ENCODE results near the gene EID2B.

Gene EID2B

DNA sequence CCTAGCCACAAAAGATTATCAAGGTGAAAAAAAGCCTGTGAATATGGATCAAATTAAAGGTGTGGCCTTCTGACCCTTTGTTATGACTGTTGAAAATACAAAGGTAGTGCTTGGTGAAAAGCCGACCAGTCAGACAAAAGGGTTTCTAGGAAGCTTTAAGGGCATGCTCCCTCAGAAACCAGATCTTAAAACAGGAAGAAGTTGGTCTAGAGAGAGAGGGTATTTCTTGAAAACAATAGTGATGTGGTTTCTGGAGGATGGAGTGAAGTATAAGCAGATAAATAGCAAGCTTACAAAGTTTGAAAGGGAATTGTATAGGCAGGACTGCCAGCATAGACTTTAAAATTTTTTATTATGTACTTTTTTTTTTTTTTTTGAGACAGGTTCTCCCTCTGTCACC, 12.3 kb upstream of the EID2B start:
- H3K4me3 ChIP-seq (replicated peaks; ENCODE audit: low read depth, low read length): no peak overlapping the region
- DNase-seq (ENCODE audit: extremely low read depth, low read depth): no peak
- TF ChIP-seq, protein P1, sequence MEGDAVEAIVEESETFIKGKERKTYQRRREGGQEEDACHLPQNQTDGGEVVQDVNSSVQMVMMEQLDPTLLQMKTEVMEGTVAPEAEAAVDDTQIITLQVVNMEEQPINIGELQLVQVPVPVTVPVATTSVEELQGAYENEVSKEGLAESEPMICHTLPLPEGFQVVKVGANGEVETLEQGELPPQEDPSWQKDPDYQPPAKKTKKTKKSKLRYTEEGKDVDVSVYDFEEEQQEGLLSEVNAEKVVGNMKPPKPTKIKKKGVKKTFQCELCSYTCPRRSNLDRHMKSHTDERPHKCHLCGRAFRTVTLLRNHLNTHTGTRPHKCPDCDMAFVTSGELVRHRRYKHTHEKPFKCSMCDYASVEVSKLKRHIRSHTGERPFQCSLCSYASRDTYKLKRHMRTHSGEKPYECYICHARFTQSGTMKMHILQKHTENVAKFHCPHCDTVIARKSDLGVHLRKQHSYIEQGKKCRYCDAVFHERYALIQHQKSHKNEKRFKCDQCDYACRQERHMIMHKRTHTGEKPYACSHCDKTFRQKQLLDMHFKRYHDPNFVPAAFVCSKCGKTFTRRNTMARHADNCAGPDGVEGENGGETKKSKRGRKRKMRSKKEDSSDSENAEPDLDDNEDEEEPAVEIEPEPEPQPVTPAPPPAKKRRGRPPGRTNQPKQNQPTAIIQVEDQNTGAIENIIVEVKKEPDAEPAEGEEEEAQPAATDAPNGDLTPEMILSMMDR (IDR thresholded peaks at IDR 0.05; ENCODE audit: low read depth, low read length, missing control alignments): no peak

DNA sequence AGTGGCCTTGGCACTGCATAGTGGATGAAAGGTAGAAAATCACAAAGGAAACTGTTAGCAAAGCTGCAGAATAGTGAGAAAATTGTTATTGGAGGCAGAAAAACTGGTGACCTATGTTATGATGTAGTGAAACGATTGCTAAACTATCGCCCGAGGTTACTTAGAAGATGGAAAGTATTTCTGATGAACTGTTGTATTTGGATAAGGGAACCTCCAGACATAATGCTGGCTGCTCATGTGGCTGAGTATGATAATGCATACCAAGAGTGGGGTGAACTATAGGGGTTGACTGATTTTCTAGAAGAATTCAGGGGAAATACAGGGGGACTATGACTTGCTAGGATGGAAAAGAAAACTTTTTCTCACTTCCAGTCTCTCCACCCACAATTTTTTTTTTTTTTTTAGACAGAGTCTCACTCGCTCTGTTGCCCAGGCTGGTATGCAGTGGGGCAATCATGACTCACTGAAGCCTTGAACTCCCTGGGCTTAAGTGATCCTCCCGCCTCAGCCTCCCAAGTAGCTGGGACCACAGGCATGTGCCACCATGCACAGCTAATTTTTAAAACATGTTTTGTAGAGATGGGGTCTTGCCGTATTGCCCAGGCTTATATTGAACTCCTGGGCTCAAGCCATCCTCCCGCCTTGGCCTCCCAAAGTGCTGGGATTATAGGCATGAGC, 11.7 kb upstream of the EID2B start:
- no peak overlapping the region for H3K4me3 ChIP-seq (replicated peaks; ENCODE audit: low read depth, low read length)
- TF ChIP-seq, protein P1 (IDR thresholded peaks at IDR 0.05; ENCODE audit: low read depth, low read length, missing control alignments): no peak
- no peak for DNase-seq (ENCODE audit: extremely low read depth, low read depth)

DNA sequence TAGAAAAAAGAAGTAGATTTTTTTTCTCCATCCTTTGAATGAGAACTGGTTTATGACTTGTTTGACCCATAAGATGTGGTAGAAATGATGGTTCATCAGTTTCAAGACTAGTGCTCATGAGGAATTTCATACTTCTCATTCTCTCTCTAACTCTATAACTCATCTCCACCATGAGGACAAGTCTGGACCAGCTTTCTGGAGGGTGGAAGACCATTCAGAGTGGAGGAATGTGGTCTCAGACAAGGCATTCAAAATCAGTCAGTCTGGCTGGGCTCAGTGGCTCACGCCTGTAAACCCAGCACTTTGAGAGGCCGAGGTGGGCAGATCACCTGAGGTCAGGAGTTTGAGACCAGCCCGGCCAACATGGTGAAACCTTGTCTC, 10.8 kb upstream of the EID2B start:
- no peak overlapping the region for H3K4me3 ChIP-seq (replicated peaks; ENCODE audit: low read depth, low read length)
- TF ChIP-seq, protein P1 (IDR thresholded peaks at IDR 0.05; ENCODE audit: low read depth, low read length, missing control alignments): no peak
- DNase-seq (ENCODE audit: extremely low read depth, low read depth): no peak

DNA sequence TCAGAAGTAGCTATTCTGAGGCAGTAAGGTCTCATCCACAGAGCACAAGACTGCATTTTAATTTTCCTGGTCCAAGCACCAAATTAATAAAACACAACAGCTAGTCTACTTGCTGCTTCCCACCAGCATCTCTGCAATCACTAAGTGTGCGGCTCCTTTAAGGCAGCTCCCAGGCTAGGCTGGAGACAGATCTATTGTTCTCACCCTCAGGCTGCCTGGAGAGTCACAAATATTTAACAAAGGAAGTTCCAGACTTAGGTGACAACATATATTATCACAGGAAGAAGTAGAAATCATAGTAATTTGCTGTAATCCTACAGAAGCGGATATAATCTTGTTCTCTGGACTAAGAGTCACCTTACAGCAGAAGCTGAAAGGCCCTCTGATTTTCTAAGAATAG, 9.6 kb upstream of the EID2B start:
- TF ChIP-seq, protein P1 (IDR thresholded peaks at IDR 0.05; ENCODE audit: low read depth, low read length, missing control alignments): no peak
- no peak overlapping the region for H3K4me3 ChIP-seq (replicated peaks; ENCODE audit: low read depth, low read length)
- DNase-seq (ENCODE audit: extremely low read depth, low read depth): no peak

DNA sequence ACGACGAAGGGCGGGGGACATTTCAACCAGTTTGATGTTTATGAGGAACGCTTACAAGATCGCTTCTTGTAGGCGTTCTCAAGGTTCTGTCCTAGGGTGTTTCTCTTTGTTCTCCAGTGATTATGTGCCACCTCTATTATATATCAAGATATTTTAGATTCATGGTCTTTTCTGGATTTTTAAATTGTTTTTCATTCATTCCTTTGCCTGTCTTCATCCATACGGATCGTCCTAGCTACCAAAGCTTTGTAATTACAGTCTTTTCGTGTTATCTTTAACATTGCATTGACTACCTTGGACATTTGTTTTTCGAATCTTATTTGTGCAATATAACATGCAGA, 7.7 kb upstream of the EID2B start:
- TF ChIP-seq, protein P1 (IDR thresholded peaks at IDR 0.05; ENCODE audit: low read depth, low read length, missing control alignments): no peak
- H3K4me3 ChIP-seq (replicated peaks; ENCODE audit: low read depth, low read length): peak overlapping the region; percentile 78
- DNase-seq (ENCODE audit: extremely low read depth, low read depth): no peak

DNA sequence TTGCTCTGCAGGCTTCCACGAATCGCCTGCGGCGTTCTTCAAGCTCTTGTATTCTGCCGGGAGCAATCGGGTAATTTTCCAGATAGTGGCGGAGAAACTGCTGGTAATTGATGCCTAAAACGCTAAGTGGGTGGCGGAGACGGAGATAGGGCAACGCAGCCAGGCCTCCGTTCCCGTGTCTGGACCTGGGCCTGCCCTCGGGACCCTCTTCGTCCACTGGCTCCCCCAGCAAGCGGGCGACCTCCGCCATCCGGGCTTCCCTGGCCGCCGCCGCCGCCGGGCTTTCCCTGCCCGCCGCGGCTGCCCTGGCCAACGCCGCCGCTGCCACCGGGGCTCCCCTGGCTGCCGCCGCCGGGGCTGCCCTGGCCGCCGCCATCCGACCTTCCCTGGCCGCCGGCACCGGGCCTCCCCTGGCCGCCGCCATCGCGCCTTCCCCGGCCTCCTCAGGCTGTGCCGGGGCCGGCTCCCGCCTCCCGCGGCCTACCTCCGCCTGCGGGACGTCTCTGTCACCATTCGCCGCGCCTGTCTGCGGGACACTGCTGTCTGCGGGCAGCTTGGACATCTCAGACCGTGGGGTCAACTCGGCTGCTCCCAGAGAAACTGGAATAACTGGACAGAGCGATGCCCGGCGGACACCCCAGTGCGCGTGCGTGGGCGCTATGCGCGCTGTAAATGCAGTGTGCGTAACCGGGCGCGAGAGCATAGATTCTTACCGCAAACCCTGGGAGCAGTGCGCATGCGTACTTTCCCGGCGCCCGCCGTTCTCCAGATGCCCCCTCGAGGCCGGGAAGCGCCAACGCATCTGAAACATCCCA, 7.1 kb upstream of the EID2B start, which contains the start of gene EID2:
EID2 (minus strand) TSS at position 644 of the 815 bp plus-strand sequence; CDS start at position 562, 82 bp downstream.
- TF ChIP-seq, protein P1 (IDR thresholded peaks at IDR 0.05; ENCODE audit: low read depth, low read length, missing control alignments): peak; percentile 74
- peak; percentile 85 for DNase-seq (ENCODE audit: extremely low read depth, low read depth)
- H3K4me3 ChIP-seq (replicated peaks; ENCODE audit: low read depth, low read length): peak within 1 kb of the TSS; percentile 78
